WTC11 (cell line): Measurements from ENCODE around the gene P4HTM.

ENCODE experiments used
- CTCF ChIP-seq: fragments of 200-600 bp; IDR thresholded peaks from 2 replicates; pipeline ENCODE4 v1.8.0; 2022; ENCODE audit warnings: antibody characterized with exemption
- E2F4 ChIP-seq: sonication (generic); formaldehyde crosslinking; IDR thresholded peaks from 2 replicates; pipeline ENCODE4 v1.8.1; 2022; ENCODE audit warnings: low read depth, mild to moderate bottlenecking, moderate library complexity, missing genetic modification reagents, borderline replicate concordance
- FOXP4 ChIP-seq: sonication (generic); formaldehyde crosslinking; IDR thresholded peaks from 2 replicates; pipeline ENCODE4 v1.8.0; 2022; ENCODE audit warnings: mild to moderate bottlenecking, missing genetic modification reagents
- SMAD4 ChIP-seq: sonication (generic); formaldehyde crosslinking; IDR thresholded peaks from 2 replicates; pipeline ENCODE4 v1.8.0; 2022; ENCODE audit warnings: mild to moderate bottlenecking, missing genetic modification reagents
- STAT6 ChIP-seq: sonication (generic); formaldehyde crosslinking; conservative IDR thresholded peaks from 2 replicates; pipeline ENCODE4 v1.8.1; 2023; ENCODE audit warnings: mild to moderate bottlenecking, low read depth, missing genetic modification reagents, moderate library complexity
- ZBTB43 ChIP-seq: sonication (generic); formaldehyde crosslinking; IDR thresholded peaks from 2 replicates; pipeline ENCODE4 v1.8.1; 2023; ENCODE audit warnings: mild to moderate bottlenecking, missing genetic modification reagents

GRCh38 chr3:49007068-49007770, 17.2 kb downstream of the P4HTM start, which contains the start of gene WDR6:
- TF ChIP-seq FOXP4 (peak; percentile 21; the same call in 1 of the 2 replicates), STAT6 (CRISPR knock-in tag) (0 out of 2 replicates have a peak, but pooled peaks have one; percentile 21), CTCF (0 out of 2 replicates have a peak, but pooled peaks have one; percentile 37), E2F4 (CRISPR knock-in tag) (no peak), ZBTB43 (CRISPR knock-in tag) (no peak), SMAD4 (no peak)
